ENCODE results near the gene SLC2A4RG.

Gene SLC2A4RG

GRCh38 chr20:63777614-63778013 lies 38.0 kb downstream of the SLC2A4RG start:
- no peak for DNase-seq (ENCODE audit: low spot score)

GRCh38 chr20:63778034-63778752 lies 38.6 kb downstream of the SLC2A4RG start:
- no peak for DNase-seq (ENCODE audit: low spot score)

GRCh38 chr20:63778857-63779256 lies 39.3 kb downstream of the SLC2A4RG start:
- no peak for DNase-seq (ENCODE audit: low spot score)

- DNase-seq (ENCODE audit: low spot score) = no peak
These were observed 41.6 kb downstream of the SLC2A4RG start for GRCh38 chr20:63781181-63781580.

- DNase-seq (ENCODE audit: low spot score) = no peak
These were observed 42.5 kb downstream of the SLC2A4RG start for GRCh38 chr20:63782051-63782471.

- no peak for DNase-seq (ENCODE audit: low spot score)
These were observed 43.0 kb downstream of the SLC2A4RG start for GRCh38 chr20:63782521-63782971.

- no peak for DNase-seq (ENCODE audit: low spot score)
These were observed 44.4 kb downstream of the SLC2A4RG start for GRCh38 chr20:63783970-63784369.

GRCh38 chr20:63785691-63786131 lies 46.1 kb downstream of the SLC2A4RG start:
- DNase-seq (ENCODE audit: low spot score) = no peak

GRCh38 chr20:63787302-63787701 lies 47.7 kb downstream of the SLC2A4RG start:
- no peak for DNase-seq (ENCODE audit: low spot score)

GRCh38 chr20:63787749-63788148 lies 48.2 kb downstream of the SLC2A4RG start:
- no peak for DNase-seq (ENCODE audit: low spot score)

- DNase-seq (ENCODE audit: low spot score) = no peak
These were observed 50.4 kb downstream of the SLC2A4RG start for GRCh38 chr20:63789836-63790571.

GRCh38 chr20:63790572-63791168 lies 51.1 kb downstream of the SLC2A4RG start:
- no peak for DNase-seq (ENCODE audit: low spot score)

- DNase-seq (ENCODE audit: low spot score) = no peak
These were observed 52.1 kb downstream of the SLC2A4RG start for GRCh38 chr20:63791497-63792156.

GRCh38 chr20:63792866-63793265 lies 53.3 kb downstream of the SLC2A4RG start:
- DNase-seq (ENCODE audit: low spot score) = no peak
